Loucy (cell line): ENCODE data around the gene SEC14L1.

Experiments
- H2AFZ ChIP-seq: fragments of 200-600 bp; sonication (generic); 2 replicates; pipeline ENCODE4 v1.6.0; 2016; ENCODE audit warnings: antibody characterized with exemption, mild to moderate bottlenecking, low read length, moderate library complexity
- H3F3A ChIP-seq: fragments of 200-600 bp; 2 replicates; pipeline ENCODE4 v1.6.0; 2016; ENCODE audit warnings: antibody characterized with exemption, low read depth, mild to moderate bottlenecking
- H3K27me3 ChIP-seq: fragments of 200-600 bp; sonication (generic); 2 replicates; pipeline ENCODE4 v1.6.1; 2014; ENCODE audit warnings: low read length, mild to moderate bottlenecking; ENCODE audit not compliant: insufficient read depth, poor library complexity, severe bottlenecking
- H3K36me3 ChIP-seq: fragments of 200-600 bp; sonication (generic); 2 replicates; pipeline ENCODE4 v1.6.1; 2016; ENCODE audit warnings: low read length; ENCODE audit not compliant: insufficient read depth
- H3K4me1 ChIP-seq: fragments of 200-600 bp; sonication (generic); 2 replicates; pipeline ENCODE4 v1.5.1; 2014; ENCODE audit warnings: low read length, mild to moderate bottlenecking; ENCODE audit not compliant: insufficient read depth, poor library complexity, severe bottlenecking
- H3K4me2 ChIP-seq: fragments of 200-600 bp; sonication (generic); 2 replicates; pipeline ENCODE4 v1.6.0; 2014; ENCODE audit warnings: antibody characterized with exemption, low read length, low read depth, mild to moderate bottlenecking; ENCODE audit not compliant: poor library complexity, severe bottlenecking
- H3K4me3 ChIP-seq: fragments of 200-600 bp; sonication (generic); 2 replicates; pipeline ENCODE4 v1.5.1; 2014; ENCODE audit warnings: low read length, mild to moderate bottlenecking, mixed read lengths; ENCODE audit not compliant: poor library complexity, severe bottlenecking
- H3K79me2 ChIP-seq: fragments of 200-600 bp; sonication (generic); 2 replicates; pipeline ENCODE4 v1.6.1; 2014; ENCODE audit warnings: low read length; ENCODE audit not compliant: insufficient read depth
- H3K9ac ChIP-seq: fragments of 200-600 bp; sonication (generic); 2 replicates; pipeline ENCODE4 v1.6.0; 2014; ENCODE audit warnings: mild to moderate bottlenecking, low read depth, low read length, moderate library complexity; ENCODE audit not compliant: poor library complexity, severe bottlenecking
- H3K9me2 ChIP-seq: fragments of 200-600 bp; sonication (generic); replicated peaks from 2 replicates; pipeline ENCODE4 v1.6.1; 2016; ENCODE audit warnings: low read depth, low read length, mixed read lengths
- H3K9me3 ChIP-seq: fragments of 200-600 bp; sonication (generic); 2 replicates; pipeline ENCODE4 v1.6.1; 2014; ENCODE audit warnings: mild to moderate bottlenecking, antibody characterized with exemption, low read length, low read depth; ENCODE audit not compliant: insufficient read depth
- H4K20me1 ChIP-seq: fragments of 200-600 bp; sonication (generic); 2 replicates; pipeline ENCODE4 v1.6.0; 2014; ENCODE audit warnings: antibody characterized with exemption, low read length, mild to moderate bottlenecking; ENCODE audit not compliant: insufficient read depth, poor library complexity, severe bottlenecking
- CTCF ChIP-seq: fragments of 200-600 bp; sonication (generic); conservative IDR thresholded peaks from 2 replicates; pipeline ENCODE4 v1.5.1; 2014; ENCODE audit warnings: mild to moderate bottlenecking, antibody characterized with exemption, low read length
- EZH2phosphoT487 ChIP-seq: fragments of 200-600 bp; IDR thresholded peaks from 2 replicates; pipeline ENCODE4 v1.6.1; 2018; ENCODE audit warnings: antibody characterized with exemption, mild to moderate bottlenecking, moderate library complexity, borderline replicate concordance

SEC14L1 gene

GRCh38 chr17:77190576-77190975 lies 49.8 kb downstream of the SEC14L1 start:
- Histone ChIP-seq H3K4me2 (no peak overlapping the region), H3K9ac (no peak overlapping the region), H3K9me3 (no peaks in the 10 kb centered on the region), H4K20me1 (peaks cover 5% of the 10 kb centered on the region), H3F3A (no peaks in the 10 kb centered on the region), H3K36me3 (peaks cover 44% of the 10 kb centered on the region; the same call in 1 of the 2 replicates), H3K4me1 (peaks cover 25% of the 10 kb centered on the region), H3K79me2 (peaks cover 36% of the 10 kb centered on the region), H3K4me3 (no peak overlapping the region), H3K9me2 (no peaks in the 10 kb centered on the region), H2AFZ (no peak overlapping the region), H3K27me3 (no peaks in the 10 kb centered on the region)
- no peak for TF ChIP-seq EZH2phosphoT487
- no peak for TF ChIP-seq CTCF

- TF ChIP-seq EZH2phosphoT487 (no peak), CTCF (no peak)
- peaks cover 29% of the 10 kb centered on the region for H3K79me2 ChIP-seq
- H4K20me1 ChIP-seq = peaks cover 3% of the 10 kb centered on the region
- H3K4me3 ChIP-seq = no peak overlapping the region
- H3K4me1 ChIP-seq = peaks cover 18% of the 10 kb centered on the region
- peaks cover 51% of the 10 kb centered on the region for H3K36me3 ChIP-seq
- H3K9me3 ChIP-seq = no peaks in the 10 kb centered on the region
- no peaks in the 10 kb centered on the region for H3K9me2 ChIP-seq
- H3K4me2 ChIP-seq = no peak overlapping the region
- H3F3A ChIP-seq = no peaks in the 10 kb centered on the region
- H2AFZ ChIP-seq = no peak overlapping the region
- no peak overlapping the region for H3K9ac ChIP-seq
- H3K27me3 ChIP-seq = no peaks in the 10 kb centered on the region
Measured at GRCh38 chr17:77191244-77191643, 50.5 kb downstream of the SEC14L1 start.

GRCh38 chr17:77193653-77194052 lies 52.9 kb downstream of the SEC14L1 start:
- Histone ChIP-seq H3K27me3 (no peaks in the 10 kb centered on the region), H3F3A (no peaks in the 10 kb centered on the region), H4K20me1 (no peaks in the 10 kb centered on the region), H3K9me2 (no peaks in the 10 kb centered on the region), H3K79me2 (peaks cover 7% of the 10 kb centered on the region; the same call in 1 of the 2 replicates), H2AFZ (no peak overlapping the region), H3K4me2 (no peak overlapping the region), H3K4me3 (no peak overlapping the region), H3K36me3 (peaks cover 71% of the 10 kb centered on the region), H3K9me3 (no peaks in the 10 kb centered on the region), H3K9ac (no peak overlapping the region), H3K4me1 (peaks cover 8% of the 10 kb centered on the region)
- TF ChIP-seq EZH2phosphoT487 (no peak), CTCF (no peak)
